ENCODE data around the gene SLC6A1.
"Not testable (repeated sequence)": the region's sequence is repeated elsewhere in the genome, so short reads cannot be mapped to it uniquely, and the experiment has no call there.

The SLC6A1 gene

DNA sequence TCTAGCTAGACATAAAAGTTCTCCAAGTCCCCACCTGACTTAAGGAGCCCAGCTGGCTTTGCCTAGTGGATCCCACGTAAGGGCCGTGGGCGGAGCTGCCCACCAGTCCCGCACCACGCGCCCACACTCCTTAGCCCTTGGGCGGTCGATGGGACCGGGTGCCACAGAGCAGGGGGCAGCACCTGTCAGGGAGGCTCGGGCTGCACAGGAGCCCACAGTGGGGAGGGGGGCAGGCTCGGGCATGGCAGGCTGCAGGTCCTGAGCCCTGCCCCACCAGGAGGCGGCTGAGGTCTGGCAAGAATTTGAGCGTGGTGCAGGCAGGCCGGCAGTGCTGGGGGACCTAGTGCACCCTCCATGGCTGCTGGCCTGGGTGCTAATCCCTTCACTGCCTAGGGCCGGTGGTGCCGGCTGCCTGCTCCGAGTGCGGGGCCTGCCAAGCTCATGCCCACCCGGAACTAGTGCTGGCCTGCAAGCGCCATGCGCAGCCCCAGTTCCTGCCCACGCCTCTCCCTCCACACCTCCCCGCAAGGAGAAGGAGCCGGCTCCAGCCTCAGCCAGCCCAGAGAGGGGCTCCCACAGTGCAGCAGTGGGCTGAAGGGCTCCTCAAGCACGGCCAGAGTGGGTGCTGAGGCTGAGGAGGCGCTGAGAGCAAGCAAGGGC lies 78.7 kb downstream of the SLC6A1 start:
- DNase-seq: no peak

DNA sequence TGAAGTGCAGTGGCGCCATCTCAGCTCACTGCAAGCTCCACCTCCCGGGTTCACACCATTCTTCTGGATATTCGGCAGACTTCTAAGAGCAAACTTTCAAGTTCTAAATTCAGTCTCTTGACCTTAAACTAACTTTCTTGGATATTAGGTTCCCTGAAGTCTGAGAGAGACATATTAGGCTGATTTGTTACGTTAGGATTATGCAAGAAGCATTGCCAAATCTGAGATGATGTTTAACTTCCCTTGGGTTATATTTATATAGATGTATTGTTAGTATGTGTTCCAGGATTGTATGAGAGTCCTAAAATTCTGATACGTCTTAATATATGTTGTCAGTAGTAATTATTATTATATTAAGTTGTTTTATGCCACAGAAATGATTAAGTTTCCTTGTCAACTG lies 80.1 kb downstream of the SLC6A1 start:
- DNase-seq: no peak

GRCh38 chr3:11074011-11074410 lies 81.5 kb downstream of the SLC6A1 start:
- no peak for DNase-seq

DNA sequence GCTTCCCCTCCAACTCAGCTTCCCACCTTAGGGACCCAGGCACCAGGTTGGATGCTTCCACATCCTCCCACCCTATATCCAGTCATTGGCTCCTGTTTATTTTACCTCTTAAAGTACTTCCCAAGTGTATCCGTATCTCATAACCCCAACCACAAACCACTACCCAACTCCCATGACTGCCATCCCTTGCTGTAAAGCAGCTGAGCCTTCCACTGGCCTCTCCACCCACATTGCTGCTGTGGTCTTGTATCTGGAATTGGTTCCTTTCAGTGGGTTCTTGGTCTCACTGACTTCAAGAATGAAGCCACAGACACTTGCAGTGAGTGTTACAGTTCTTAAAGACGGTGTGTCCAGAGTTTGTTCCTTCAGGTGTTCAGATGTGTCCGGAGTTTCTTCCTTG lies 81.9 kb downstream of the SLC6A1 start:
- DNase-seq: no peak

GRCh38 chr3:11075122-11075521 lies 82.6 kb downstream of the SLC6A1 start:
- not testable (repeated sequence) for DNase-seq

GRCh38 chr3:11076711-11077110 lies 84.2 kb downstream of the SLC6A1 start:
- DNase-seq: no peak

- DNase-seq: no peak
These were observed 84.9 kb downstream of the SLC6A1 start for GRCh38 chr3:11077466-11077865.

DNA sequence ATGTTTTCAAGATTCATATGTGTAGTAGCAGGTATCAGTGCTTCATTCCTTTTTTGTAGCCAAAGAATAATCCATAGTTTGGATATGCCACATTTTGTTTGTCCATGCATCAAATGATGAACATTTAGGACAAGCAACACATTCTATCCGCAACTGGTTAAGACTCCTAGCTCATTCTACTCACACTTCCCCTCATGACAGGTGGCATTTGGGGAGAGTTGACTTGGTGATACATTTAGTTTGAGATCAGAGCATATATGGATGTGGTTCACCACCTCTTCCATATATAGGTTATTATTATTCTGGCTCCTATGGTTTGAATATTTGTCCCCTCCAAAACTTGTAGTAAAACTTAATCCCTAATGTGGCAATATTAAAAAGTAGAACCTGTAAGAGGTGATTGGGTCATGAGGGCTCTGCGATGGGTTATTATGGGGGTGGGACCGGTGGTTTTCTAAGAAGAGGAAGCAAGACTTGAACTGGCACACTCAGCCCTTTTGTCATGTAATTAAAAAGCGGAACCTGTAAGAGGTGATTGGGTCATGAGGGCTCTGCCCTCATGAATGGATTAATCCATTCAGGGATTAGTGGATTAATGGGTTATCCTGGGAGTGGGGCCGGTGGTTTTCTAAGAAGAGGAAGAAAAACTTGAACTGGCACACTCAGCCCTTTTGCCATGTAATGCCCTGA lies 86.4 kb downstream of the SLC6A1 start:
- no peak for DNase-seq

GRCh38 chr3:11080492-11080891 lies 87.9 kb downstream of the SLC6A1 start:
- no peak for DNase-seq

DNA sequence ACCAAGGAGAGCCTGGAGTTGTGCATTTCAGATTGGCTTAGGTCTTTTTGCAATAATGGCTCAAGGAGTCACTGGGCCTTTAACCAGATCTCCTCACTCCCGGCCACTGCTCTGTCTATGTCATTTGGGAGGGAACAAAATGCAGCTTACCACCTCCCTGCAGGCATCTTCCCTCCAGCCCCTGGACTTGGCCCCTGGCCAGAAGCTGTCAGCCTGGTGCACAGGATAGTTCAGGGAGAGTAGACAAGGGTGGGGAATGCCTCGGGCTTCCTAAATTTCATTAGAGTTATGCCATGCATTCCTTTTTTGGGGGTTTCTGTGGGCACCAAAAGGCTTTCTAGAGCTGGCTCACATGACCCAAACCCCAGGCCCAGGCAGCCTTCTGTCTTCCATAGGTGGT lies 91.5 kb downstream of the SLC6A1 start:
- DNase-seq: no peak

- DNase-seq: no peak
These were observed 92.1 kb downstream of the SLC6A1 start for GRCh38 chr3:11084677-11085076.

DNA sequence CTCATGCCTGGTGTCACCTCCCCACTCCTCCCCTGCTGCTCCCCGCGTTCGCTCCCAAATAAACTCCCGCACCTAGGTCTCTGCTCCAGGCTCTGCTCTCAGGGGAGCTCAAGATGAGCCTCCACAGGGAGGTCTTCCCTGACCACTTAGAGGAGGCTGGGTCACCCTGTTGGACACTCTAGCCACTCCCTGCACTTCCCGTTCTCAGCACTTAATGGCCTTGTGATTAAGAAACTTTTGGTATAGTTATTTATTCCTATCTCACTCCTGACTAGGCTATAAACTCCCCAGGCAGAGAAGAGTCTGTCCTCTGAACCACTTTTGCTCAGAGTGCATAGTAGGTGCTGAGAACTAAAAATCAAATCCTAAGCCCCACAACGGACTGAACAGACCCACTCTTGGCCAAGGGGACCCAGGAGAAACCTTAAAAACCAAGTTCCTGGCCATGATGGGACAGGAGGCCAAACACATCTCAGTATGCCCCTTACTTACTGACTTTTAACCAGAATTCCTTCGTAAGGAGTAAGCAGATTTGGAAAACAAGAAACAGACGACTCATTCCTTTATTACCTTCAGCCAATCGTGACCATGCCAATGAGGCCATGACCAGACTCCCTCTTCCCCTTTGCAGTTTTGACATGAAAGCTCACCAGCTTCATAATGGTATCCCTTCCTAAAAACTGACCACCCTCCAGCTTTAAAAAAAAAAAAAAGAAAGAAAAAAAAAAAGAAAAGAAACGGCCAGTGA lies 92.7 kb downstream of the SLC6A1 start:
- no peak for DNase-seq

- no peak for DNase-seq
These were observed 94.3 kb downstream of the SLC6A1 start for GRCh38 chr3:11086856-11087255.

- no peak for DNase-seq
These were observed 95.5 kb downstream of the SLC6A1 start for GRCh38 chr3:11088066-11088465.

- no peak for DNase-seq
These were observed 96.3 kb downstream of the SLC6A1 start for GRCh38 chr3:11088831-11089230.
